CD4-positive, alpha-beta T cell treated with Interleukin-6 for 4 hours (primary cell): ENCODE results near the gene CIB4.

Experiments
- DNase-seq: peaks from one replicate; pipeline ENCODE4 v3.0.0-alpha.2; 2020; ENCODE audit warnings: mixed read lengths

CIB4 gene

DNA sequence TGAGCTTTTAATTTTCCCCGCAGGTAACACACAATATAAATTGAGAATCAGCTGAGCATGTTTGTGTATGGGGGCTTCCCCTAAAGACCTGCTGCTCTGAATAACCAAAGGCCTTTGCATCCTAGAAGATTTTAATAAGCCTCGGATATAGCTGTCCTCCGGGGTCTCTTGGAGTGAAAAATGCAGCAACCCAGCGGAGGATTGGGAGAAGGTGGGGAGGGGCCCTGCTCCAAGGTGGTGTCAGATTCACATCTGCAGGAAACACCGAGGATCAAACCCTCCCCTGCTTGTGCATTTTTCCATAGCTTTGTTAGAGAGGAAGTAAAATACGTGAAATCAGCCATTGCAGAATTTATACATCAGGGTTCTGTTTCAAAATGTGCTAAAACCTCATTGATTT, 100.2 kb downstream of the CIB4 start:
- no peak for DNase-seq

GRCh38 chr2:26540306-26540705, 100.9 kb downstream of the CIB4 start:
- no peak for DNase-seq

GRCh38 chr2:26537826-26538475, 103.2 kb downstream of the CIB4 start:
- DNase-seq, result no peak

DNA sequence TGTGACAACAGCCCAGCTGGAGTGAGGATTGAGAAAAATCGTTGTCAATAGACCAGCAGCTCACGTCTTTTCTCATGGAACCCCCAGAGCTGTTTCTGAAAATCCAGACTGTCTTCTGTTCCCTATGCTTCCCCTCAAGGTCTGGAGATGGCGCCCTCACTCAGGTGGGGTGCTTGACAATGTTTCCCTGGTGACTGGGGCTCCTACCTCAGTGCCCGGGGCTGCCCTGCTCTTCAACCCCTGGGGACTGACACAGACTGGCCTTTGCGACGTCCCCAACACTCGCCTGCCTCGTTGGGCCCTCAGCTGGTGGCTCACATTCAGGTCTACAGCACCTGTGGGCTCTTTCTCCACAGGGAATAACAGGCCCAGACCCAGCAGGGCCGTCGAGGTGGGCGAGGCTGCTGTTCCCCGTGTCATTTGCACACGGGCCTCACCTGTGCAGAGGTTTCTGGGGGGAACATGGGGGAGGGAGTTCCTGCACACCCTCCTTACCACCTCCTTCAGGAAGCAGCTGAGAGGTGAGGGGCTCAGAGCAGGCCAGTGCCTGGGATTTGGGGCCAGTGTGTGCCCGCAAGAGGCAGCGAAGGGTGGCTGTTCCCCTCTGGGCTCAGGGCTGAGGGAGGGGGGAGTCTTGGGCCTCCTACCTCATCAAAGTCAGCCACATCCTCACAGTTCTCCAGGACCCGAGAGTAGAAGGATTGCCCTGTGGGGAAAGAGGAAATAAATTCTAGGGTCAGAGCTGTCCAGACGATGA, 103.9 kb downstream of the CIB4 start:
- DNase-seq, result no peak

DNA sequence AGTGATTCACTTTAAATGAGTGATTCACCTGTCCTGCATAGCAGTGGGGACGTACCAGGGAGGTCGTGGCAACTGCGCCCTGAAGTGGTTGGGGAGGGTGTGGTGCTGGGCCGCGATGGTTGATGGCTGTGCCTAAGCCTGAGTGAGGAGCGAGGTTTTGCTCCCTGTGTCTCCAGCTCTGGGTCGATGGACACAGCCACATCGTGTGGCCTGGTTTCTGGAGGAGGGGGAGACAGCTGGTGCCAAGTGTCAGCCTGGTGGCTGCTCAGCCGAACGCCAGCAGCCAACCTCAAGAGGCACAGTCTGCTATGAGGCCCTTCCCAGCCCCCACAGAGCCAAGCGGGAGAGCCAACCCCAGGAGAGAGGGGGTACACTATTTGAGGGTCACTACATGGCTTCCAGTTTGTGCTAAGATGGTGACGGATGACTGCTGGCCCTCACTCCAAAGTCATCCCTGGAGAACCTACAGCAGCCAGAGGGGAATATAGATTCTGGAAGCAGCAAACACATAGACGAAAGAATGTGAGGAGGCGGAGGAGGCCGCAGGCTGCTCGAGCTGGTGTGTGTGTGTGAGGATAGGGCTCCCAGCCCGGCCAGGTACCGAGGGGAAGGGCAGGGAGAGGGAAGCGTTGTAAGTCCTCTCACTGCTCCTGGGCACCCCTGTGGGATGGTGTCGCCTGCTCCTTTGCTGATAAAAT, 104.6 kb downstream of the CIB4 start:
- DNase-seq, result no peak

DNA sequence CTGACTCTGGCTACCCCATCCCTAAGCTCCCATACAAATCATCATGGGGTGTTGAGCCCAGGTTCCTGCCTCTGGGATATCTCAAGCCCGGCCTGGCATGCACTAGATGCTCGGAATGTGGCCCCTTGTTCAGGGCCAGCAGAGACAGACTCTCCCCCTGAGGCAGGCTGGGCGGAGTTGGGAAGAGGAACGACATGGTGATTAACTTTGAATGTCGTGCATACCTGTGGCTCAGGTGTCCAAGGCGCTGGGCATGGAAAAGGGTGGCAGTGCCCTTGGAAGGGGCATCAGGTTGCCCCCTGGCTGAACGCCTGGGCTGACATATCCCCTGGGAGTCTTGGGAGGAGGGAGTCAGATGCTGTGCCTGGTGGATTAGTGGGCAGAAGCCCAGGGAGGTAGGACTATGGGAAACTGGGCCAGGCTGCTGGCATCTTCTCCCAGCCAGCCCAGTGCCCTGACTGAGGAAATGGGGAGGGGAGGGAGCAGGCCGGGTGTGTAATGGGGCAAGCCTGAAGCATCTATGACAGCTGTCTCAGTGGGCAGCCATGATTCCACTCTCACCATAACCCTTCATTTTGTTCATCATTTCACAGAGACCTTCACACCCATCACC, 105.4 kb downstream of the CIB4 start:
- no peak for DNase-seq

- no peak for DNase-seq
These were observed 106.1 kb downstream of the CIB4 start for GRCh38 chr2:26534865-26535662.

GRCh38 chr2:26534098-26534864, 106.9 kb downstream of the CIB4 start:
- no peak for DNase-seq

GRCh38 chr2:26533661-26534060, 107.5 kb downstream of the CIB4 start:
- DNase-seq, result no peak

DNA sequence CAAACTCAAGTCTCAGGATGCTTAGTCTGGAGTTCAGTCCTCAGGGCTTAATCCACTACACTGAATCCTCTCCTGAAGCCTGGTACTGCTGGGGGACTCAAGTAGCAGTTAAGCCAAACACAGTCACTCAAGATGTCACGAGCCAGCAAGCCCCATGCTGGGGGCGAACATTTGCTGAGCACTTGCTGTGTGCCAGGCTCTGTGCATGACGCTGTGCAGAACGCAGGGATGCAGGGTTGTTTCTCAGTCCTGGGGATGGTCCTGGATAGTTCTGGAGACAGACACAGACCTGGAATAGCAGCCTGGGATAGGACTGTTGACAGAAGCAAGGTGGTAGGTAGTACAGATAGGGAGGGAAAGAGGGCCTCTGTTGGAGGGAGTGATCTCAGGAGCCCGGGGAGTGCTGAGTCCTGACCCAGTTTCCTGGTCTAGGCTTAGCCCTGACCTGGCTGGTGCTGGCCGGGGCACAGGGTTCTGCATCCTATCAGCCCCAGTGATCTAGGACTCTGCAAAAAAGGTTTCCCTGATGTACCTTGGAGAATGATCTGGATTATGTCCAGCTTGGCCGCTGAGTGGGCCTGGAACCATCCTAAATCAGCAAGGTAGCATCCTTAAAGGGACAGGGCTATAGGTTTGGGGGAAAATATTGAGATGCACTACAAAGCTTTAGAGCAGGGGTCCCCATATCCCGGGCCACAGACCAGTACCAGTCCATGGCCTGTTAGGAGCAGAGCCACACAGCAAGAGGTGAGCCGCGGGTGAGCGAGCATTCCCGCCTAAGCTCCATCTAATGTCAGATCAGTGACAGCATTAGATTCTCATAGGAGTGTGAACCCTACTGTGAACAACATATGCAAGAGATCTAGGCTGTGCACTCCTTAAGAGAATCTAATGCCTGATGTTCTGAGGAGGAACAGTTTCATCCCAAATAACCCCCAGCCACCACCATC, 108.6 kb downstream of the CIB4 start:
- DNase-seq, result no peak
